ENCODE data around the gene RBFOX2. TPM values are rescaled to one million over a fixed set of nuclear protein-coding genes. Genes with fewer than 3 reads are reported as not detected.

The RBFOX2 gene
- total and polyA plus RNA-seq, 2 experiments from 2014 or later: 88.8 to 131 TPM

- TF ChIP-seq JUNB (IDR thresholded peaks at IDR 0.05; ENCODE audit: unreplicated experiment) (no peak), EZH2 (IDR thresholded peaks at IDR 0.05; ENCODE audit: low read depth, unreplicated experiment) (no peak), ZNF331 (CRISPR knock-in tag; IDR thresholded peaks at IDR 0.05; ENCODE audit: low read depth) (no peak), NANOG (IDR thresholded peaks at IDR 0.05; ENCODE audit: borderline replicate concordance) (no peak)
Observed at GRCh38 chr22:35735542-35735941, 293.1 kb downstream of the RBFOX2 start (continued).

GRCh38 chr22:35734517-35734827 is 294.2 kb downstream of the RBFOX2 start:
- H3K4me3 Mint-ChIP-seq: no peak overlapping the region
- ATAC-seq: no peak

More at GRCh38 chr22:35734517-35734827, 294.2 kb downstream of the RBFOX2 start:
- H2AFZ ChIP-seq: no peak overlapping the region
- H3K79me2 ChIP-seq (replicated peaks; ENCODE audit: insufficient read depth): no peaks in the 10 kb centered on the region
- H3K9me2 ChIP-seq (ENCODE audit: insufficient read depth): no peaks in the 10 kb centered on the region
- no peaks in the 10 kb centered on the region for H3F3A ChIP-seq (replicated peaks; ENCODE audit: low read depth)
- TF ChIP-seq, protein P1, sequence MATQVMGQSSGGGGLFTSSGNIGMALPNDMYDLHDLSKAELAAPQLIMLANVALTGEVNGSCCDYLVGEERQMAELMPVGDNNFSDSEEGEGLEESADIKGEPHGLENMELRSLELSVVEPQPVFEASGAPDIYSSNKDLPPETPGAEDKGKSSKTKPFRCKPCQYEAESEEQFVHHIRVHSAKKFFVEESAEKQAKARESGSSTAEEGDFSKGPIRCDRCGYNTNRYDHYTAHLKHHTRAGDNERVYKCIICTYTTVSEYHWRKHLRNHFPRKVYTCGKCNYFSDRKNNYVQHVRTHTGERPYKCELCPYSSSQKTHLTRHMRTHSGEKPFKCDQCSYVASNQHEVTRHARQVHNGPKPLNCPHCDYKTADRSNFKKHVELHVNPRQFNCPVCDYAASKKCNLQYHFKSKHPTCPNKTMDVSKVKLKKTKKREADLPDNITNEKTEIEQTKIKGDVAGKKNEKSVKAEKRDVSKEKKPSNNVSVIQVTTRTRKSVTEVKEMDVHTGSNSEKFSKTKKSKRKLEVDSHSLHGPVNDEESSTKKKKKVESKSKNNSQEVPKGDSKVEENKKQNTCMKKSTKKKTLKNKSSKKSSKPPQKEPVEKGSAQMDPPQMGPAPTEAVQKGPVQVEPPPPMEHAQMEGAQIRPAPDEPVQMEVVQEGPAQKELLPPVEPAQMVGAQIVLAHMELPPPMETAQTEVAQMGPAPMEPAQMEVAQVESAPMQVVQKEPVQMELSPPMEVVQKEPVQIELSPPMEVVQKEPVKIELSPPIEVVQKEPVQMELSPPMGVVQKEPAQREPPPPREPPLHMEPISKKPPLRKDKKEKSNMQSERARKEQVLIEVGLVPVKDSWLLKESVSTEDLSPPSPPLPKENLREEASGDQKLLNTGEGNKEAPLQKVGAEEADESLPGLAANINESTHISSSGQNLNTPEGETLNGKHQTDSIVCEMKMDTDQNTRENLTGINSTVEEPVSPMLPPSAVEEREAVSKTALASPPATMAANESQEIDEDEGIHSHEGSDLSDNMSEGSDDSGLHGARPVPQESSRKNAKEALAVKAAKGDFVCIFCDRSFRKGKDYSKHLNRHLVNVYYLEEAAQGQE (IDR thresholded peaks at IDR 0.05; ENCODE audit: unreplicated experiment): no peak
- TF ChIP-seq EZH2phosphoT487 (IDR thresholded peaks at IDR 0.05; ENCODE audit: unreplicated experiment) (no peak), ZNF331 (CRISPR knock-in tag; IDR thresholded peaks at IDR 0.05; ENCODE audit: low read depth) (no peak), EZH2 (IDR thresholded peaks at IDR 0.05; ENCODE audit: low read depth, unreplicated experiment) (no peak), NANOG (IDR thresholded peaks at IDR 0.05; ENCODE audit: borderline replicate concordance) (no peak), POLR2AphosphoS5 (IDR thresholded peaks at IDR 0.05; ENCODE audit: low read depth) (no peak)
- TF ChIP-seq, protein P2, sequence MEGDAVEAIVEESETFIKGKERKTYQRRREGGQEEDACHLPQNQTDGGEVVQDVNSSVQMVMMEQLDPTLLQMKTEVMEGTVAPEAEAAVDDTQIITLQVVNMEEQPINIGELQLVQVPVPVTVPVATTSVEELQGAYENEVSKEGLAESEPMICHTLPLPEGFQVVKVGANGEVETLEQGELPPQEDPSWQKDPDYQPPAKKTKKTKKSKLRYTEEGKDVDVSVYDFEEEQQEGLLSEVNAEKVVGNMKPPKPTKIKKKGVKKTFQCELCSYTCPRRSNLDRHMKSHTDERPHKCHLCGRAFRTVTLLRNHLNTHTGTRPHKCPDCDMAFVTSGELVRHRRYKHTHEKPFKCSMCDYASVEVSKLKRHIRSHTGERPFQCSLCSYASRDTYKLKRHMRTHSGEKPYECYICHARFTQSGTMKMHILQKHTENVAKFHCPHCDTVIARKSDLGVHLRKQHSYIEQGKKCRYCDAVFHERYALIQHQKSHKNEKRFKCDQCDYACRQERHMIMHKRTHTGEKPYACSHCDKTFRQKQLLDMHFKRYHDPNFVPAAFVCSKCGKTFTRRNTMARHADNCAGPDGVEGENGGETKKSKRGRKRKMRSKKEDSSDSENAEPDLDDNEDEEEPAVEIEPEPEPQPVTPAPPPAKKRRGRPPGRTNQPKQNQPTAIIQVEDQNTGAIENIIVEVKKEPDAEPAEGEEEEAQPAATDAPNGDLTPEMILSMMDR (conservative IDR thresholded peaks at IDR 0.05; ENCODE audit: low read depth in 2 of 2): no peak
- no peak overlapping the region for H3K4me3 ChIP-seq
- peaks cover 36% of the 10 kb centered on the region for H3K36me3 Mint-ChIP-seq (ENCODE audit: low read depth)
- H3K9me3 Mint-ChIP-seq: peaks cover 7% of the 10 kb centered on the region; the same call in 1 of the 3 replicates
- peaks cover 5% of the 10 kb centered on the region for H3K27me3 Mint-ChIP-seq (ENCODE audit: insufficient read depth, low read depth, poor library complexity)
- H4K20me1 ChIP-seq (replicated peaks; ENCODE audit: insufficient read depth): 0 out of 2 replicates have a peak, but pooled peaks cover 4% of the 10 kb centered on the region
- no peak for DNase-seq (ENCODE audit: low spot score)
- no peaks in the 10 kb centered on the region for H3K27me3 ChIP-seq (ENCODE audit: insufficient read depth)
- peaks cover 11% of the 10 kb centered on the region; the same call in 2 of the 3 replicates for H3K4me1 Mint-ChIP-seq
- no peak overlapping the region for H3K27ac Mint-ChIP-seq
- H3K27ac ChIP-seq (ENCODE audit: low read depth): no peak overlapping the region
- H3K36me3 ChIP-seq (ENCODE audit: insufficient read depth): no peaks in the 10 kb centered on the region
- no peaks in the 10 kb centered on the region; the same call in 1 of the 2 replicates for H3K4me1 ChIP-seq (ENCODE audit: insufficient read depth)
- no peak overlapping the region for H3K4me2 ChIP-seq

All from GM23338 (cell line).